KBM-7 (cell line): ENCODE data around the gene CNTFR.

ENCODE experiments used
- DNase-seq: peaks from one replicate; pipeline ENCODE4 v3.0.0-alpha.2; 2015
- in situ Hi-C: fragments of 300-500 bp; cut with MboI; formaldehyde crosslinking; loops from 2 replicates; pipeline ENCODE4 v1.14.3; 2020; ENCODE audit warnings: low sequenced_read_pairs, low pct_unique_long_range_greater_than_20kb, mixed read lengths

CNTFR gene

DNA sequence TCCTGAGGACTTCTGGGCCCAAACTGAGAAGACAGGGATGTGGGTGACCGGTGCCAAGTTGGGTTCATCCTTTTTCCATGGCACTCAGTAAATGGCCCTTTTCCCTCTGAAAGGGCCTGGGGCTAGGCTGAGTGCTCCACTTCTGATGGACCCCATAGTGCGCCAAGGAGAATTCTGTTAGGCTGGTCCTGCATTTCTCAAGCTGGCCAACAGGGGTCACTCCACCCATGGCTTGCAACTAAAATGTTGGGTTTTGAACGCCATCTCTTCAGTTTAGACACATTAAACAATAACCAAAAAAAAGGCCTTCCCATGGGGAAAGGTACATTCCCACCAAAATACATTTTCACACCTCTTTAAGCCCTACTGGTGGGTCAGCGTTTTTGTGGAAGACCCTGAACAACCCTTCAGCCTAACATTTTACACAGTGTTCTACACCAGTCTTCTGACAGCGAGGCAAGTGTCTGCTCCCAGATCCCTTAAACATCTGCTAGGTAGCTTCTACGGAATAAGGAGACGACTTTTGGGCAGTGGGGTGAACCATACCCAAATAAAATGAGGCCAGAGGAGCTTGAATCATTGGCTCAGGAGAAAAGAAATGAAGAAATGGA is 27.3 kb downstream of the CNTFR start:
- peak; percentile 30 for DNase-seq

GRCh38 chr9:34560599-34561214 is 28.8 kb downstream of the CNTFR start:
- no peak for DNase-seq
- in situ Hi-C loops: no loop called here

More for the DNA sequence above, 27.3 kb downstream of the CNTFR start:
- in situ Hi-C loops: no loop called here

- no peak for DNase-seq
- in situ Hi-C loops: no loop called here
Observed at GRCh38 chr9:34559624-34560455, 29.7 kb downstream of the CNTFR start.

- no peak for DNase-seq
Observed at GRCh38 chr9:34558919-34559623, 30.5 kb downstream of the CNTFR start.

DNA sequence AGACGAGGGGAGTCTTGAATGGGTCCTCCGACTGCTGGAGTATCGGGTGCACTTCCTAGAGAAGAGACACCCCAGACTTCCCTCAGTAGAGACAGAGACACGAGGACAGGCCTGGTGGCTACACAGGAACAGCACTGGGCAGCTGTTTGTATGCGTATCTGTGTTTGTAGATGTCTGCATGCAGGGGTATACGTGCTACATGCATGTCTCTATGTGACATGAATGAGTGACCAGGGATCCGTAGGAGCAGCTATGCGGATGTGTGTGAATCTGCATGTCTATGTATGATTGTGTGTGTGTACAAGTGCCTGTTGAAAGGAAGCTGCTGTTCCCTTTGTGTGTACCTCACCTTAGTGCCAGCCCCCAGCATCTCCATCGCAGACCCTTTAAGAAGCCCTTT is 31.2 kb downstream of the CNTFR start:
- in situ Hi-C loops: no loop called here
- no peak for DNase-seq

More at GRCh38 chr9:34558919-34559623, 30.5 kb downstream of the CNTFR start:
- in situ Hi-C loops: no loop called here

DNA sequence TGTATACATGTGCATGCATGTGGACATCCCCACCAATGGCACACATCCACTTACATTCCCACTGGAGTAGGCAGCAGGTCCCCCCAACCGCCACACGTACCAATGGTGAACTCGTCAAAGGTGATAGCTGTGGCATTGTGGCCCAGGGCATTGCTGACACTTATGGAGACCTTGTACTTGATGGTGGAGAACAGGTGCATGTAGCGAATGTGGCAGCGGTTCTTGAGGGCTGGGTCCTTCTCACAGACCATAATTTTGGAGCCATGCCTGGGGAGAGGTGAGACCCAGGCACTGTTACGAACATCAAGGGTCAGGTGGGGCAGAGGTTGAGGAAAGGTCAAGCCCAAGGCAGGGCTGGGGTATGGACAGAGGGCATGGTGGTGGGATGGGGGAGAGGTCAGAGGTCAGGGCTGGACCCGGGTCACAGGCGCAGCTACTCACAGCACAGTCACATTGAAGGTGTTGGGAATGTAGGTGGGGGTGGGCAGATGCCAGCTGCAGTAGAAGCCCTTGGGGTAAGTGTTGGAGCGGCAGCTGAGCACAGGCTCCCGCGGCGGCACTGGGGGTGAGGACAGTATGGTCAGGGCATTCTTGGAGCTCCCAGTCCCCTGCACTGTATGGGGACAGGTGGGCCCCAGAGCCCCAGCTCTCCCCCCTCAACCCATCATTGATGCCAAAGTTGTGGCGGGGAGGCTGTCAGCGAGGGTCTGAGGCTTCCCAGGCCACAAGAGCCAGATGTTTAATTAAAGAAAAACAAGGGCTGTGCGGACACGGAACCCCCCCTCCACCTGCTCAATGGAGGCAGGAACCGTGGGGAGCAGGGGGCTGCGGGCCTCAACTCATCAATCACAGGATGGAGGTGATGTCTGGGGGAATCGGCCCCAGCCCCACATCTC is 31.9 kb downstream of the CNTFR start:
- no peak for DNase-seq
- in situ Hi-C loops: no loop called here

GRCh38 chr9:34556949-34557348 is 32.6 kb downstream of the CNTFR start:
- in situ Hi-C loops: no loop called here

DNA sequence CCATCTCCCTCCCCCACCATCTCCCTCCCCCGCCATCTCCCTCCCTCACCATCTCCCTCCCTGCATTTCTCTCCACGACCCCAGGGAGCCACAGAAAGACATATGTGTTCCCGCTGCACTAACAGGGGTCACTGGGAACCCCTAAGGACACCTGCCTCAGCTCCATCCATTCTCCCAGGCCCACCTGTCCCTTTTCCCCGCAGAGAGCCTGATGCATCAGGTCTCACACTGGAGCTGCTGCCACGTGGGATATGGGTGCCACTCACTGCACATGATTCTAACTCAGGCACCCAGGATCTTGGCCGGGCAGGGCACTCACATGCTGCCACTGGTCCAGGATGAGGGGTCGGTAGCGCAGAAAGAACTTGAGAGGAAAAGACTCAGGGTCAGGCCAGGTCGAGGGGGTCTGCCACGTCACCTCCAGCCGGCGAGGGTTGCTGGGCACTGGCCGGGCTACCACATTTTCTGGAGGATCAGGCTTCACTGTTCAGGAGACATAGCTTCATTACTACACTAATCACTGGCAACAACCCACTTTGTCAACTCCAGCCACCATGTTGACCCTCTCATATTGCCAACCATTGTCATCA is 33.5 kb downstream of the CNTFR start:
- DNase-seq: no peak
- in situ Hi-C loops: no loop called here

More at GRCh38 chr9:34556949-34557348, 32.6 kb downstream of the CNTFR start:
- no peak for DNase-seq

GRCh38 chr9:34555500-34555899 is 34.0 kb downstream of the CNTFR start:
- DNase-seq: no peak
- in situ Hi-C loops: no loop called here

- in situ Hi-C loops: no loop called here
- no peak for DNase-seq
Observed at GRCh38 chr9:34555002-34555348, 34.5 kb downstream of the CNTFR start.

GRCh38 chr9:34554211-34555001 is 35.1 kb downstream of the CNTFR start:
- in situ Hi-C loops: no loop called here
- DNase-seq: no peak

DNA sequence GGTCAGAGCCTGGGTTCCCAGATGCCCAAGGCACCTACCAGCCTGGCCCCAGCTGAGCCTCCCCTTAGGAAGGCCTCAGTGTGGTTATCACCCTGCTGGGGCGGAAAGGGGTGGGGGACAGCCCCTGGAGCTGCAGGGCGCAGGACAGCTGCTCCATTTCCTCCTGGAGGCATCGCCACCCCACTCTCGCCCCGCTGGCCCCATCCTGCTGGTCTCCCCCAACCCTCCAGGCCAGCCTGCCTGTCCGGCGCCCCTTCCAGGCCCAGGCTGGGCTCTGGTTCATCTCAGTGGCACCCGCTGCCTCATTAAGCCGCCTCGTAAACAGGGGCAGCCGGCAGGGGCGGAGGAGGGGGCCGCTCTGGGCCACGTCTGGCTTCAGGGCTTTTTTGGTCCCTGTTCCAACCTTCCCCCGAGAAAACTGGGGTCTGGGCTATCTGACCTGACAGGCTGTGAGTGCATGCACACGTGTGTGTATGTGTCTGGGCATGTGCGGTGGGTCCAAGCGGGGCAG is 36.0 kb downstream of the CNTFR start:
- no peak for DNase-seq
- in situ Hi-C loops: no loop called here

GRCh38 chr9:34552986-34553385 is 36.5 kb downstream of the CNTFR start:
- in situ Hi-C loops: no loop called here
- DNase-seq: no peak

DNA sequence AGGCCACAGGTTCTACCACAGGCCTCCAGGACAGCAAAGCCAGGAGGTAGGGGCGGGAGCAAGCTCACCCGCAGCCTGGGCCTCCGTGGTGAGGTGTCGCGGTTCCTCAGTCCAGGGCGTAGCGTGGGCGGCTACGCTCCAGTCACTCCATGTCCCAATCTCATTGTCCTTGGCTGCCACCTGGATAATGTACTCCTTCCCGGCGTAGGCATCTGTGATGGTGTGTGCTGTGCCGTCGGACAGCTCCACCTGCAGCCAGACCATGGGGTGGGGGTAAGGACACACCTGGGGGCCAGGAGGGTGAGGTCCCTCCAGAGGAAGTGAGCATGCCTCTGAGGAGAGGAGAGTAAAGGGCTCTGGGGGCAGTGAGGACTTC is 36.9 kb downstream of the CNTFR start:
- in situ Hi-C loops: no loop called here
- DNase-seq: no peak

GRCh38 chr9:34551751-34552605 is 37.5 kb downstream of the CNTFR start:
- in situ Hi-C loops: no loop called here
- no peak for DNase-seq

- in situ Hi-C loops: no loop called here
- no peak for DNase-seq
Observed at GRCh38 chr9:34550681-34551270, 38.7 kb downstream of the CNTFR start.
